Neural cell (in vitro differentiated cells): ENCODE measurements around the gene HOXA4. TPM values are rescaled to one million over a fixed set of nuclear protein-coding genes. Genes with fewer than 3 reads are reported as not detected.

Source experiments
- H2AFZ ChIP-seq: fragments of 200-600, 300-800 bp; sonication (generic), shearing (Covaris generic); 2 replicates; pipeline ENCODE4 v1.6.0; 2014; ENCODE audit warnings: low read depth, mild to moderate bottlenecking, antibody characterized with exemption, low read length, moderate library complexity
- H3F3A ChIP-seq: fragments of 200-600 bp; shearing (Covaris generic); 2 replicates; pipeline ENCODE4 v1.6.1; 2016; ENCODE audit warnings: mild to moderate bottlenecking, moderate library complexity, mixed read lengths, antibody characterized with exemption, low read length; ENCODE audit not compliant: insufficient read depth, poor library complexity, severe bottlenecking
- H3K27ac ChIP-seq: fragments of 200-600, 300-800 bp; sonication (generic), shearing (Covaris generic); 2 replicates; pipeline ENCODE4 v1.5.1; 2014; ENCODE audit warnings: mild to moderate bottlenecking, low read length, moderate library complexity
- H3K27me3 ChIP-seq: fragments of 300-800, 200-600 bp; sonication (generic), shearing (Covaris generic); 2 replicates; pipeline ENCODE4 v1.6.0; 2014; ENCODE audit warnings: mild to moderate bottlenecking, low read depth, low read length, moderate library complexity; ENCODE audit not compliant: insufficient read depth
- H3K36me3 ChIP-seq: fragments of 300-800, 200-600 bp; sonication (generic), shearing (Covaris generic); 2 replicates; pipeline ENCODE4 v1.5.1; 2014; ENCODE audit warnings: mild to moderate bottlenecking, antibody characterized with exemption, low read length, moderate library complexity; ENCODE audit not compliant: insufficient read depth
- H3K4me2 ChIP-seq: fragments of 300-800, 200-600 bp; sonication (generic), shearing (Covaris generic); 2 replicates; pipeline ENCODE4 v1.6.0; 2014; ENCODE audit warnings: mild to moderate bottlenecking, low read length
- H3K4me3 ChIP-seq: fragments of 300-800, 200-600 bp; sonication (generic), shearing (Covaris generic); 2 replicates; pipeline ENCODE4 v1.5.1; 2014; ENCODE audit warnings: mild to moderate bottlenecking, low read length, moderate library complexity
- H3K79me2 ChIP-seq: fragments of 200-600 bp; shearing (Covaris generic); replicated peaks from 2 replicates; pipeline ENCODE4 v1.6.0; 2014; ENCODE audit warnings: mild to moderate bottlenecking, low read length, moderate library complexity; ENCODE audit not compliant: insufficient read depth
- H3K9ac ChIP-seq: fragments of 300-800, 200-600 bp; sonication (generic), shearing (Covaris generic); 2 replicates; pipeline ENCODE4 v1.6.1; 2016; ENCODE audit warnings: mild to moderate bottlenecking, low read length, mixed read lengths
- H3K9me2 ChIP-seq: fragments of 200-600 bp; shearing (Covaris generic); 2 replicates; pipeline ENCODE4 v1.6.1; 2016; ENCODE audit warnings: mild to moderate bottlenecking, low read length, mixed read lengths; ENCODE audit not compliant: insufficient read depth
- H3K9me3 ChIP-seq: fragments of 200-600, 300-800 bp; sonication (generic), shearing (Covaris generic); 2 replicates; pipeline ENCODE4 v1.6.1; 2016; ENCODE audit warnings: mild to moderate bottlenecking, mixed run types, low read length, moderate library complexity, mixed read lengths
- H4K20me1 ChIP-seq: fragments of 200-600 bp; shearing (Covaris generic); 2 replicates; pipeline ENCODE4 v1.6.1; 2016; ENCODE audit warnings: mild to moderate bottlenecking, mixed run types; ENCODE audit not compliant: insufficient read depth
- EP300 ChIP-seq: fragments of 450-650 bp; conservative IDR thresholded peaks from 2 replicates; pipeline ENCODE4 v1.6.1; 2014; ENCODE audit warnings: antibody characterized with exemption, mild to moderate bottlenecking, moderate library complexity; ENCODE audit not compliant: poor library complexity, severe bottlenecking
- EZH2 ChIP-seq: fragments of 200-600, 300-800 bp; shearing (Covaris generic), sonication (generic); IDR thresholded peaks from 2 replicates; pipeline ENCODE4 v1.6.1; 2014; ENCODE audit warnings: antibody characterized with exemption, low read length, borderline replicate concordance, mild to moderate bottlenecking; ENCODE audit not compliant: insufficient read depth, poor library complexity, severe bottlenecking
- MXI1 ChIP-seq: fragments of 450-650 bp; conservative IDR thresholded peaks from 2 replicates; pipeline ENCODE4 v1.6.1; 2014; ENCODE audit warnings: antibody characterized with exemption, mild to moderate bottlenecking; ENCODE audit not compliant: poor library complexity, severe bottlenecking
- POLR2AphosphoS5 ChIP-seq: IDR thresholded peaks from 2 replicates; pipeline ENCODE4 v1.6.1; 2012
- RAD21 ChIP-seq: fragments of 450-650 bp; conservative IDR thresholded peaks from 2 replicates; pipeline ENCODE4 v1.6.1; 2014; ENCODE audit warnings: antibody characterized with exemption, mild to moderate bottlenecking, moderate library complexity
- SMC3 ChIP-seq: fragments of 450-650 bp; conservative IDR thresholded peaks from 2 replicates; pipeline ENCODE4 v1.6.1; 2014; ENCODE audit warnings: antibody characterized with exemption, mild to moderate bottlenecking, moderate library complexity; ENCODE audit not compliant: poor library complexity
- TAF1 ChIP-seq: IDR thresholded peaks from 2 replicates; pipeline ENCODE4 v1.6.1; 2012; ENCODE audit warnings: low read depth
- polyA plus RNA-seq: library from polyadenylated mRNA; depleted of rRNA; stranded (reverse); fragments of >200 nt; gene quantifications from 2 replicates; pipeline ENCODE4 v1.2.3, GENCODE V29; 2014
- TF ChIP-seq, protein P1 (sequence below): IDR thresholded peaks from 2 replicates; pipeline ENCODE4 v1.6.1; 2012; ENCODE audit warnings: borderline replicate concordance
- TF ChIP-seq, protein P2 (sequence below): fragments of 450-650 bp; IDR thresholded peaks from 2 replicates; pipeline ENCODE4 v1.5.1; 2014; ENCODE audit warnings: antibody characterized with exemption, mild to moderate bottlenecking, moderate library complexity; ENCODE audit not compliant: poor library complexity, severe bottlenecking

HOXA4 gene
- polyA plus RNA-seq, 1 donor from 2014 or later: not detected

DNA sequence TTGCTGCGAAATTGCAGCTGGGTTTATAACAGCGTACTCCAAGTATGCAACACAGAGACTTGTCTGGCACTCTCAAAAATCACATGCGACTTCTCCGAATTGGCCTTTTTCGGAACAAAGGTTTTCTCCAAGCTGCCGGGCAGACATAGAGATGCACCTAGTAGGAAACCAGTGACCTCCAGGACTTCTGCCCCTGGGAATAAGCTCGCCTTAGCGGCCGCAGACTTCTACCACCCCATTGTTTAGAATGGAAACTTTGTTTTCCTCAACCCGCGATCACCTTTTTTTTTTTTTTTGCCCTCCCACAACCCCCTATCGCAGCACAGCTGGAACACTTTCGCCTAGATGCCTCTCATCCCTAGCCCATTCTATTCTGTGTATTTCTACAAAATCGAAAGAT, 48.5 kb upstream of the HOXA4 start:
- no peak overlapping the region for H3K4me3 ChIP-seq
- H3K9me3 ChIP-seq: peaks cover 8% of the 10 kb centered on the region
- no peaks in the 10 kb centered on the region for H4K20me1 ChIP-seq
- no peak overlapping the region for H2AFZ ChIP-seq
- no peak overlapping the region for H3K27ac ChIP-seq
- no peaks in the 10 kb centered on the region for H3K9me2 ChIP-seq
- peak; percentile 70 for TF ChIP-seq EZH2
- no peak for TF ChIP-seq SMC3
- TF ChIP-seq, protein P1, sequence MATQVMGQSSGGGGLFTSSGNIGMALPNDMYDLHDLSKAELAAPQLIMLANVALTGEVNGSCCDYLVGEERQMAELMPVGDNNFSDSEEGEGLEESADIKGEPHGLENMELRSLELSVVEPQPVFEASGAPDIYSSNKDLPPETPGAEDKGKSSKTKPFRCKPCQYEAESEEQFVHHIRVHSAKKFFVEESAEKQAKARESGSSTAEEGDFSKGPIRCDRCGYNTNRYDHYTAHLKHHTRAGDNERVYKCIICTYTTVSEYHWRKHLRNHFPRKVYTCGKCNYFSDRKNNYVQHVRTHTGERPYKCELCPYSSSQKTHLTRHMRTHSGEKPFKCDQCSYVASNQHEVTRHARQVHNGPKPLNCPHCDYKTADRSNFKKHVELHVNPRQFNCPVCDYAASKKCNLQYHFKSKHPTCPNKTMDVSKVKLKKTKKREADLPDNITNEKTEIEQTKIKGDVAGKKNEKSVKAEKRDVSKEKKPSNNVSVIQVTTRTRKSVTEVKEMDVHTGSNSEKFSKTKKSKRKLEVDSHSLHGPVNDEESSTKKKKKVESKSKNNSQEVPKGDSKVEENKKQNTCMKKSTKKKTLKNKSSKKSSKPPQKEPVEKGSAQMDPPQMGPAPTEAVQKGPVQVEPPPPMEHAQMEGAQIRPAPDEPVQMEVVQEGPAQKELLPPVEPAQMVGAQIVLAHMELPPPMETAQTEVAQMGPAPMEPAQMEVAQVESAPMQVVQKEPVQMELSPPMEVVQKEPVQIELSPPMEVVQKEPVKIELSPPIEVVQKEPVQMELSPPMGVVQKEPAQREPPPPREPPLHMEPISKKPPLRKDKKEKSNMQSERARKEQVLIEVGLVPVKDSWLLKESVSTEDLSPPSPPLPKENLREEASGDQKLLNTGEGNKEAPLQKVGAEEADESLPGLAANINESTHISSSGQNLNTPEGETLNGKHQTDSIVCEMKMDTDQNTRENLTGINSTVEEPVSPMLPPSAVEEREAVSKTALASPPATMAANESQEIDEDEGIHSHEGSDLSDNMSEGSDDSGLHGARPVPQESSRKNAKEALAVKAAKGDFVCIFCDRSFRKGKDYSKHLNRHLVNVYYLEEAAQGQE: no peak
- H3K27me3 ChIP-seq: peaks cover 100% of the 10 kb centered on the region
- H3K4me2 ChIP-seq: no peak overlapping the region
- H3K36me3 ChIP-seq: no peaks in the 10 kb centered on the region
- H3K79me2 ChIP-seq: no peaks in the 10 kb centered on the region
- H3K9ac ChIP-seq: no peak overlapping the region
- no peaks in the 10 kb centered on the region for H3F3A ChIP-seq

DNA sequence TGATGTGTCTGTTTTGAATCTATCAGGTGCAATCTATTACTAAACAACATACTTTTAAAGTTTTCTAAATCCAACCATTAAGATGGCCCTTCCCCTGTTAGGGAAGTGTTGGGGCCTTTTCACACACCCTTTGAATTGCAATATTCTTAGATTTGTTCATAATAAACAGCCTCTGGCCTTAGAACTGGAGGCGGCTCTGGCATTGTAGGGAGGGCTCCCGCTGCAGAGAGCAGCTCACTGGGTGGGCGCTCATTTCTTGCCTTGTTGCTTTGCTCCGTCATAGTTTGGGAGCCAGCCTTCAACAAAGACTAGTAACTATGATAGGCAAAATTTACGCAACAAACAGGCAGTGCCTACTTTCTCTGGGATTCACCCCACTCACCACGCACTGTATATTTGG, 47.8 kb upstream of the HOXA4 start:
- no peaks in the 10 kb centered on the region for H3K79me2 ChIP-seq

More for the DNA sequence above, 47.8 kb upstream of the HOXA4 start:
- H2AFZ ChIP-seq: no peak overlapping the region
- no peak overlapping the region for H3K4me2 ChIP-seq
- H3K9me3 ChIP-seq: peaks cover 8% of the 10 kb centered on the region
- TF ChIP-seq POLR2AphosphoS5 (no peak), SMC3 (no peak), RAD21 (no peak), MXI1 (no peak), TAF1 (no peak), EZH2 (no peak), EP300 (no peak)
- TF ChIP-seq, protein P2, sequence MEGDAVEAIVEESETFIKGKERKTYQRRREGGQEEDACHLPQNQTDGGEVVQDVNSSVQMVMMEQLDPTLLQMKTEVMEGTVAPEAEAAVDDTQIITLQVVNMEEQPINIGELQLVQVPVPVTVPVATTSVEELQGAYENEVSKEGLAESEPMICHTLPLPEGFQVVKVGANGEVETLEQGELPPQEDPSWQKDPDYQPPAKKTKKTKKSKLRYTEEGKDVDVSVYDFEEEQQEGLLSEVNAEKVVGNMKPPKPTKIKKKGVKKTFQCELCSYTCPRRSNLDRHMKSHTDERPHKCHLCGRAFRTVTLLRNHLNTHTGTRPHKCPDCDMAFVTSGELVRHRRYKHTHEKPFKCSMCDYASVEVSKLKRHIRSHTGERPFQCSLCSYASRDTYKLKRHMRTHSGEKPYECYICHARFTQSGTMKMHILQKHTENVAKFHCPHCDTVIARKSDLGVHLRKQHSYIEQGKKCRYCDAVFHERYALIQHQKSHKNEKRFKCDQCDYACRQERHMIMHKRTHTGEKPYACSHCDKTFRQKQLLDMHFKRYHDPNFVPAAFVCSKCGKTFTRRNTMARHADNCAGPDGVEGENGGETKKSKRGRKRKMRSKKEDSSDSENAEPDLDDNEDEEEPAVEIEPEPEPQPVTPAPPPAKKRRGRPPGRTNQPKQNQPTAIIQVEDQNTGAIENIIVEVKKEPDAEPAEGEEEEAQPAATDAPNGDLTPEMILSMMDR: no peak
- TF ChIP-seq, protein P1: no peak
- no peak overlapping the region for H3K4me3 ChIP-seq
- H3K9me2 ChIP-seq: no peaks in the 10 kb centered on the region
- no peaks in the 10 kb centered on the region for H3K36me3 ChIP-seq
- peaks cover 100% of the 10 kb centered on the region for H3K27me3 ChIP-seq
- no peaks in the 10 kb centered on the region for H3F3A ChIP-seq
- no peaks in the 10 kb centered on the region for H4K20me1 ChIP-seq
- H3K27ac ChIP-seq: no peak overlapping the region
- no peak overlapping the region for H3K9ac ChIP-seq
